MCF 10A (cell line): Measurements from ENCODE around the gene MDH2. TPM values are rescaled to one million over a fixed set of nuclear protein-coding genes. Genes with fewer than 3 reads are reported as not detected.
"Not testable (repeated sequence)": the region's sequence is repeated elsewhere in the genome, so short reads cannot be mapped to it uniquely, and the experiment has no call there.

Source experiments
- BruUV-seq: library from RNA; stranded (reverse); fragments of 400-500 nt; replicated peaks from 2 replicates; lab custom pipeline; 2021; lab: Mats Ljungman, UMichigan
- CTCF ChIA-PET: fragments of 300-600 bp; sonication (Branson Sonifier 250); formaldehyde crosslinking; extraction: SDS; loops from one replicate; lab custom pipeline; 2021; ENCODE audit warnings: antibody characterized with exemption, inconsistent platforms; lab: Yijun Ruan, JAX
- POLR2A ChIA-PET: fragments of 300-600, 350-650 bp; sonication (Branson Sonifier 250); formaldehyde crosslinking; extraction: SDS; loops from one replicate; lab custom pipeline; 2020; ENCODE audit warnings: antibody characterized with exemption, inconsistent platforms; lab: Yijun Ruan, JAX
- DNase-seq: peaks from one replicate; pipeline ENCODE4 v3.0.0-alpha.2; 2018; ENCODE audit not compliant: unreplicated experiment
- H3K27ac Mint-ChIP-seq: one replicate; pipeline ENCODE4 v1.8.0; 2022; ENCODE audit warnings: mild to moderate bottlenecking, low read depth, mixed read lengths; ENCODE audit not compliant: unreplicated experiment
- H3K27me3 Mint-ChIP-seq: one replicate; pipeline ENCODE4 v1.8.0; 2022; ENCODE audit warnings: mixed read lengths; ENCODE audit not compliant: insufficient read depth, unreplicated experiment
- H3K36me3 Mint-ChIP-seq: one replicate; pipeline ENCODE4 v1.8.0; 2022; ENCODE audit warnings: mild to moderate bottlenecking, moderate library complexity, mixed read lengths; ENCODE audit not compliant: insufficient read depth, unreplicated experiment
- H3K4me1 Mint-ChIP-seq: one replicate; pipeline ENCODE4 v1.8.0; 2022; ENCODE audit warnings: mixed read lengths; ENCODE audit not compliant: insufficient read depth, unreplicated experiment
- H3K4me3 Mint-ChIP-seq: one replicate; pipeline ENCODE4 v1.8.0; 2022; ENCODE audit warnings: mild to moderate bottlenecking, moderate library complexity, mixed read lengths; ENCODE audit not compliant: unreplicated experiment
- H3K9me3 Mint-ChIP-seq: one replicate; pipeline ENCODE4 v1.8.0; 2022; ENCODE audit warnings: mixed read lengths; ENCODE audit not compliant: unreplicated experiment
- intact Hi-C: fragments of 100-400 bp; cut with micrococcal nuclease; formaldehyde crosslinking; loops from 2 replicates; pipeline ENCODE4 v1.14.1; 2022
- total RNA-seq: library from RNA; stranded (reverse); gene quantifications from 2 replicates; pipeline ENCODE4 v1.2.3, GENCODE V29; 2022
- TF ChIP-seq, protein P1 (sequence below): fragments of 200-600 bp; IDR thresholded peaks from one replicate; pipeline ENCODE4 v1.8.0; 2022; ENCODE audit warnings: antibody characterized with exemption, mild to moderate bottlenecking; ENCODE audit not compliant: unreplicated experiment

MDH2 gene
- total RNA-seq, 1 experiment from 2014 or later = 328 TPM

DNA sequence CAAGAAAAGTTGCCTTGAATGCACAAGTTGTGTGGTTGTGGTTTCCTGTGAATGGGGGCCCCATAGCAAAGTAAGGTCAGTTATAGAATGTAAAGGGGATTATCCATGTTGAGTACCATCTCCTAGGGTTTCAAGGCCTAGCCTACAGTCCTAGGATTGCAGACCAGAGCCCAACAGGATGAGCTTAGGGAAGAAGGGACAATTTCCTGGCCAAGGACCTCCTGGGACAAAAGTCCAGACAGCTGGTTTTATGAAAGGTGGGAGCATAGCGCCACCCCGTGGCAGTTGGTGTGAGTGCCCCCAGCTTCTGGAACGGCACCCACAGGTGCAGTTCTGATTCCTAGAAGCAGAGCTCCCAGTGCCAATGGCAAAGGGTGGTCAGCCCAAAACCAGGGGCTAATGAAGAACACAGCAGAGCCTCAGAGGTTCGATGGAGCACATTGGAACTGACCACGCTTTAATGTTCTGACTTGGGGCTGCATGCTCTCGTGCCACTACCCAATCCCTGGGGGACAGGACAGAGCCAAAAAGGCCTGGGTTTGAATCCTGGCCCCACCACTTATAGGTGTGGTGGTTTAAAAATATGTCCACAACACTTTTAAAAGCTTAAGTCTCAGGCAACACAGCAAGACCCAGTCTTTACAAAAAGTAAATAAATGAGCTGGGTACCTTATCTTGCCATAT is 27.7 kb upstream of the MDH2 start:
- DNase-seq = peak; percentile 74
- H3K36me3 Mint-ChIP-seq = peaks cover 38% of the 10 kb centered on the region
- H3K27ac Mint-ChIP-seq = no peak overlapping the region
- BruUV-seq = no TSS peak
- ChIA-PET CTCF (interaction anchor here (0.6 to 5.7 kb wide), 33 partner anchors 8 to 414 kb away, joined by 3 to 45 read pairs (median 4); partner anchors contain the start of genes MDH2 and STYXL1), POLR2A (interaction anchor here (1.2 kb wide), 2 partner anchors 10 to 154 kb away, joined by 4 to 5 read pairs; no protein-coding TSS in a partner anchor)
- H3K4me1 Mint-ChIP-seq = no peaks in the 10 kb centered on the region
- H3K27me3 Mint-ChIP-seq = no peaks in the 10 kb centered on the region
- intact Hi-C loops = loop anchor here (1.0 kb wide), 2 partner anchors 154 to 244 kb away; no protein-coding TSS in a partner anchor
- TF ChIP-seq, protein P1, sequence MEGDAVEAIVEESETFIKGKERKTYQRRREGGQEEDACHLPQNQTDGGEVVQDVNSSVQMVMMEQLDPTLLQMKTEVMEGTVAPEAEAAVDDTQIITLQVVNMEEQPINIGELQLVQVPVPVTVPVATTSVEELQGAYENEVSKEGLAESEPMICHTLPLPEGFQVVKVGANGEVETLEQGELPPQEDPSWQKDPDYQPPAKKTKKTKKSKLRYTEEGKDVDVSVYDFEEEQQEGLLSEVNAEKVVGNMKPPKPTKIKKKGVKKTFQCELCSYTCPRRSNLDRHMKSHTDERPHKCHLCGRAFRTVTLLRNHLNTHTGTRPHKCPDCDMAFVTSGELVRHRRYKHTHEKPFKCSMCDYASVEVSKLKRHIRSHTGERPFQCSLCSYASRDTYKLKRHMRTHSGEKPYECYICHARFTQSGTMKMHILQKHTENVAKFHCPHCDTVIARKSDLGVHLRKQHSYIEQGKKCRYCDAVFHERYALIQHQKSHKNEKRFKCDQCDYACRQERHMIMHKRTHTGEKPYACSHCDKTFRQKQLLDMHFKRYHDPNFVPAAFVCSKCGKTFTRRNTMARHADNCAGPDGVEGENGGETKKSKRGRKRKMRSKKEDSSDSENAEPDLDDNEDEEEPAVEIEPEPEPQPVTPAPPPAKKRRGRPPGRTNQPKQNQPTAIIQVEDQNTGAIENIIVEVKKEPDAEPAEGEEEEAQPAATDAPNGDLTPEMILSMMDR = peak; percentile 81
- H3K4me3 Mint-ChIP-seq = no peak overlapping the region
- no peaks in the 10 kb centered on the region for H3K9me3 Mint-ChIP-seq

DNA sequence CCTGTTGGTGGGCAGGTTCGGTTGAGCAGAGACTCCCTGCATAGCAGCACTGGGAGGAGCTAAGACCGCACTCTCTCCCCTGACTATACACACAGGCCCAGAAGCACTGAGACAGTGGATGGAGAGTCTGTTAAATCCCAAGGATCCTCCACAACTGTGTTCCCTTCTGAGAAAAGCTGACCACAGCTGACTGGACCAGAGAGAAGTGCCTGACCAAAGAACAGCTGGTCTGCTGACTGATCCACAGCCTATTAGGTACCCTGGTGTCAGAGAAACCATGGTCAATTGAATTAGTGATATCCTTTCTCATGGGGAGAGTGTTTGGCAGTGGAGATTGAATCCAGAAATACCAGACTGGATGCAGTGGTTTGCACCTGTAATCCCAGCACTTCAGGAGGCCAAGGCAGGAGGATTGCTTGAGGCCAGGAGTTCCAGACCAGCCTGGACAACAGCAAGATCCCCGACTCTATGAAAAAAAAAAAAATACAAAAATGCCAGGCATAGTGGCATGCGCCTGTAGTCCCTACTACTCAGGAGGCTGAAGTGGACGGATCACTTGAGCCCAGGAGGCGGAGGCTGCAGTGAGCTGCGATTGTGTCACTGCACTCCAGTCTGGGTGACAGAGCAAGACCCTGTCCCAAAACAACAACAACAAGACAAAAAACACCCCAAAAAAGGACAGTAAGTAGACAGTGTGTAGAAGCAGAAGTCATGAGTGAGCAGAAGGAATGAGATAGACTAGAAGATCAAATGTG is 25.7 kb upstream of the MDH2 start:
- ChIA-PET CTCF (interaction anchor here (0.5 to 5.7 kb wide), 7 partner anchors 14 to 502 kb away, joined by 3 to 45 read pairs (median 3); no protein-coding TSS in a partner anchor), POLR2A (interaction anchor here (1.0 kb wide), 1 partner anchor 25 kb away, joined by 3 read pairs; the partner anchor contains the start of genes MDH2 and STYXL1)
- no peaks in the 10 kb centered on the region for H3K9me3 Mint-ChIP-seq
- no peak overlapping the region for H3K4me3 Mint-ChIP-seq
- H3K4me1 Mint-ChIP-seq = no peaks in the 10 kb centered on the region
- BruUV-seq = no TSS peak
- H3K27ac Mint-ChIP-seq = no peak overlapping the region
- H3K36me3 Mint-ChIP-seq = peaks cover 51% of the 10 kb centered on the region
- DNase-seq = no peak
- H3K27me3 Mint-ChIP-seq = no peaks in the 10 kb centered on the region
- TF ChIP-seq, protein P1 = no peak
- intact Hi-C loops = no loop called here

DNA sequence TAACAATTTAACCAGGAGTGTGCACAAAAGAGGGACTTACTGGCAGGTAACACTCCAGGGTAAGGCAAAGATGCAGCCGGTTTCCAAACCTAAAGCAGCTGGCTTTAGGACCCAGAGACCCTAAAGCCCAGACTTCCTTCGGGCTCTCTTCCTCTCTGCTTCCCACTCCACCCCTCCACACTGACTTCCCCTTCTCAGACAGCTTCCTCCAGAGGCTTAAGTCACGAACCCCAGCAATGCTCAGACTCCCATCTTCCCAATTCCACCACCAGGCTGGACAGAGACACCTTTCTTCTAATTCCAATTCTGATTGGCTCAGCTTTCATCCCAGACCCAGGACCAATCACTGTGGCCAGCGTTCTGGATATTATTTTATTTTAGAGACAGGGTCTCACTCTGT is 24.9 kb upstream of the MDH2 start:
- BruUV-seq = no TSS peak
- DNase-seq = no peak
- ChIA-PET POLR2A (interaction anchor here (1.0 kb wide), 1 partner anchor 25 kb away, joined by 3 read pairs; the partner anchor contains the start of genes MDH2 and STYXL1), CTCF (interaction anchor here (0.6 to 0.8 kb wide), 4 partner anchors 55 to 291 kb away, joined by 3 to 5 read pairs (median 3); no protein-coding TSS in a partner anchor)
- H3K27me3 Mint-ChIP-seq = no peaks in the 10 kb centered on the region
- intact Hi-C loops = no loop called here
- no peaks in the 10 kb centered on the region for H3K4me1 Mint-ChIP-seq
- H3K9me3 Mint-ChIP-seq = no peaks in the 10 kb centered on the region
- H3K27ac Mint-ChIP-seq = no peak overlapping the region
- H3K4me3 Mint-ChIP-seq = no peak overlapping the region
- TF ChIP-seq, protein P1 = no peak
- peaks cover 52% of the 10 kb centered on the region for H3K36me3 Mint-ChIP-seq

DNA sequence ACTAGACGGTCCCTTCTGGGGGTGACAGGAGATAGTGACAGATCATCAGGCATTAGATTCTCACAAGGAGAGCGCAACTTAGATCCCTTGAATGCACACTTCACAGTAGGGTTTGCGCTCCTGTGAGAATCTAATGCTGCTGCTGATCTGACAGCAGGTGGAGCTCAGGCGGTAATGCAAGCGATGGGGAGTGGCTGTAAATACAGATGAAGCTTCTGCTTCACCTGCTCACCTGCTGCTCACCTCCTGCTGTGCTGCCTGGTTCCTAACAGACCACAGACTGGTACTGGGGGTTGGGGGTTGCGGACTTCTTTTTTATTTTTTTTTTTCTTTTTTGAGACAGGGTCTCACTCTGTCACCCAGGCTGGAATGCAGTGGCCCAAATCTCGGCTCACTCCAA is 18.2 kb upstream of the MDH2 start:
- H3K4me1 Mint-ChIP-seq, intact Hi-C loops, H3K9me3 Mint-ChIP-seq, H3K4me3 Mint-ChIP-seq, H3K27ac Mint-ChIP-seq, H3K27me3 Mint-ChIP-seq, BruUV-seq, DNase-seq: not testable (repeated sequence)
- peaks cover 21% of the 10 kb centered on the region for H3K36me3 Mint-ChIP-seq
- ChIA-PET CTCF (interaction anchor here (1.6 kb wide), 1 partner anchor 9 kb away, joined by 10 read pairs; no protein-coding TSS in a partner anchor), POLR2A (interaction anchor here (0.9 kb wide), 1 partner anchor 138 kb away, joined by 4 read pairs; no protein-coding TSS in a partner anchor)
